GM23248 (cell line): ENCODE results near the gene PSD.

Experiments
- EZH2 ChIP-seq: fragments of 200-600 bp; sonication (generic); IDR thresholded peaks from 2 replicates; pipeline ENCODE4 v1.6.1; 2018; ENCODE audit warnings: antibody characterized with exemption, mild to moderate bottlenecking; ENCODE audit not compliant: insufficient read depth, poor library complexity, severe bottlenecking
- EZH2phosphoT487 ChIP-seq: fragments of 200-600 bp; sonication (generic); IDR thresholded peaks from 2 replicates; pipeline ENCODE4 v1.6.1; 2018; ENCODE audit warnings: antibody characterized with exemption, moderate library complexity, mild to moderate bottlenecking, low read depth; ENCODE audit not compliant: insufficient read depth

DNA sequence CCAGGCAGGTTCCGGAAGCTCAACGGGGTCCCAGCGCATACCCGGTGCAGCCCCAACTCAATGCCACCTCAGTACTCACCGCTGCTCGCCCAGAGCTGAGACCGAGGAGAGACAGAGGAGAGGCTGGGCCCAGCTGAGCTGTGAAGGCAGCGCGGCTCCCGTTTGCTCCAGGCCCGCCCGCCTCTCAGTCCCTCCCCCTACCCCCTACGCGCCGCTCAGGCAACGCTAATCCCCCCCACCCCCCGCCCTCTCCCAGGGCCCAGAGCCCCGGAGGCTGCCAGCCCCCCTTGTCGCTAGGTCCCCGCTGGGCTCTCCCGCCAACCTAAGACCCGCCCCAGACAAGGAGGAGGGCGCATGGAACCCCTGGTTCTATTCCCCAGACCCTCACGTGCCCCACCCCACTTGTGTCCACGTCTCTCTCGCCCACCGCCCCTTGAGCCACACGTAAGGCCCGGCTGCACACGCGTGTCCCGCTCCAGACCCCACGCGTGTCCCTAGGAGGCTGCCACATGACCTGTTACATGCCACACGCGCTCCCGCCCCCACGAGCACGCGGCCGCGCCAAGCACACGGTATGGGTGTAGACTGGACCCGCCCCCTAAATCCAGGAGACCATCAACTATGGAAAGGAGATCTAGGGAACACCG is at the start of gene PSD:
- no peak for TF ChIP-seq EZH2
- no peak for TF ChIP-seq EZH2phosphoT487
